ENCODE data around the gene ZNF385B.

The ZNF385B gene

GRCh38 chr2:179669196-179669595, 192.2 kb downstream of the ZNF385B start:
- Histone ChIP-seq H3K27ac (ENCODE audit: low read length) (no peak overlapping the region), H3K4me1 (ENCODE audit: insufficient read depth, low read length) (no peaks in the 10 kb centered on the region)

GRCh38 chr2:179664972-179665812, 196.2 kb downstream of the ZNF385B start:
- Histone ChIP-seq H3K27ac (ENCODE audit: low read length) (no peak overlapping the region), H3K4me3 (ENCODE audit: low read length) (no peak overlapping the region), H3K36me3 (ENCODE audit: insufficient read depth, low read depth, low read length) (no peaks in the 10 kb centered on the region), H3K4me1 (ENCODE audit: insufficient read depth, low read length) (no peaks in the 10 kb centered on the region), H3K9ac (ENCODE audit: low read depth, low read length) (no peak overlapping the region), H3K27me3 (ENCODE audit: insufficient read depth, low read length) (no peaks in the 10 kb centered on the region), H3K9me3 (ENCODE audit: insufficient read depth, low read depth, low read length) (no peaks in the 10 kb centered on the region)

More at GRCh38 chr2:179669196-179669595, 192.2 kb downstream of the ZNF385B start:
- H3K36me3 ChIP-seq (ENCODE audit: insufficient read depth, low read depth, low read length): no peaks in the 10 kb centered on the region
- H3K27me3 ChIP-seq (ENCODE audit: insufficient read depth, low read length): no peaks in the 10 kb centered on the region
- no peak overlapping the region for H3K9ac ChIP-seq (ENCODE audit: low read depth, low read length)
- H3K9me3 ChIP-seq (ENCODE audit: insufficient read depth, low read depth, low read length): no peaks in the 10 kb centered on the region
- no peak overlapping the region for H3K4me3 ChIP-seq (ENCODE audit: low read length)

- Histone ChIP-seq H3K27me3 (ENCODE audit: insufficient read depth, low read length) (no peaks in the 10 kb centered on the region), H3K36me3 (ENCODE audit: insufficient read depth, low read depth, low read length) (no peaks in the 10 kb centered on the region), H3K27ac (ENCODE audit: low read length) (no peak overlapping the region), H3K9ac (ENCODE audit: low read depth, low read length) (no peak overlapping the region), H3K4me3 (ENCODE audit: low read length) (no peak overlapping the region), H3K4me1 (ENCODE audit: insufficient read depth, low read length) (no peaks in the 10 kb centered on the region), H3K9me3 (ENCODE audit: insufficient read depth, low read depth, low read length) (no peaks in the 10 kb centered on the region)
Measured at GRCh38 chr2:179661986-179662385, 199.4 kb downstream of the ZNF385B start.

- Histone ChIP-seq H3K27ac (ENCODE audit: low read length) (no peak overlapping the region), H3K9me3 (ENCODE audit: insufficient read depth, low read depth, low read length) (no peaks in the 10 kb centered on the region), H3K36me3 (ENCODE audit: insufficient read depth, low read depth, low read length) (no peaks in the 10 kb centered on the region), H3K9ac (ENCODE audit: low read depth, low read length) (no peak overlapping the region), H3K27me3 (ENCODE audit: insufficient read depth, low read length) (no peaks in the 10 kb centered on the region), H3K4me1 (ENCODE audit: insufficient read depth, low read length) (no peaks in the 10 kb centered on the region), H3K4me3 (ENCODE audit: low read length) (no peak overlapping the region)
Measured at GRCh38 chr2:179657068-179657595, 204.3 kb downstream of the ZNF385B start.

- Histone ChIP-seq H3K4me3 (ENCODE audit: low read length) (no peak overlapping the region), H3K27me3 (ENCODE audit: insufficient read depth, low read length) (no peaks in the 10 kb centered on the region), H3K9ac (ENCODE audit: low read depth, low read length) (no peak overlapping the region), H3K27ac (ENCODE audit: low read length) (no peak overlapping the region), H3K4me1 (ENCODE audit: insufficient read depth, low read length) (no peaks in the 10 kb centered on the region), H3K9me3 (ENCODE audit: insufficient read depth, low read depth, low read length) (no peaks in the 10 kb centered on the region), H3K36me3 (ENCODE audit: insufficient read depth, low read depth, low read length) (no peaks in the 10 kb centered on the region)
Measured at GRCh38 chr2:179655627-179656026, 205.8 kb downstream of the ZNF385B start.

GRCh38 chr2:179654806-179655205, 206.6 kb downstream of the ZNF385B start:
- no peak overlapping the region for H3K27ac ChIP-seq (ENCODE audit: low read length)
- H3K27me3 ChIP-seq (ENCODE audit: insufficient read depth, low read length): no peaks in the 10 kb centered on the region
- H3K36me3 ChIP-seq (ENCODE audit: insufficient read depth, low read depth, low read length): no peaks in the 10 kb centered on the region
- H3K9me3 ChIP-seq (ENCODE audit: insufficient read depth, low read depth, low read length): no peaks in the 10 kb centered on the region
- no peaks in the 10 kb centered on the region for H3K4me1 ChIP-seq (ENCODE audit: insufficient read depth, low read length)
- H3K9ac ChIP-seq (ENCODE audit: low read depth, low read length): no peak overlapping the region
- H3K4me3 ChIP-seq (ENCODE audit: low read length): no peak overlapping the region

GRCh38 chr2:179652296-179652695, 209.1 kb downstream of the ZNF385B start:
- no peak overlapping the region for H3K9ac ChIP-seq (ENCODE audit: low read depth, low read length)
- H3K4me3 ChIP-seq (ENCODE audit: low read length): no peak overlapping the region
- H3K4me1 ChIP-seq (ENCODE audit: insufficient read depth, low read length): no peaks in the 10 kb centered on the region
- H3K27ac ChIP-seq (ENCODE audit: low read length): no peak overlapping the region
- H3K9me3 ChIP-seq (ENCODE audit: insufficient read depth, low read depth, low read length): no peaks in the 10 kb centered on the region
- H3K27me3 ChIP-seq (ENCODE audit: insufficient read depth, low read length): no peaks in the 10 kb centered on the region
- no peaks in the 10 kb centered on the region for H3K36me3 ChIP-seq (ENCODE audit: insufficient read depth, low read depth, low read length)

GRCh38 chr2:179650420-179650819, 211.0 kb downstream of the ZNF385B start:
- H3K4me1 ChIP-seq (ENCODE audit: insufficient read depth, low read length): no peaks in the 10 kb centered on the region
- no peak overlapping the region for H3K9ac ChIP-seq (ENCODE audit: low read depth, low read length)
- no peak overlapping the region for H3K4me3 ChIP-seq (ENCODE audit: low read length)
- H3K9me3 ChIP-seq (ENCODE audit: insufficient read depth, low read depth, low read length): no peaks in the 10 kb centered on the region
- H3K27me3 ChIP-seq (ENCODE audit: insufficient read depth, low read length): no peaks in the 10 kb centered on the region
- H3K36me3 ChIP-seq (ENCODE audit: insufficient read depth, low read depth, low read length): no peaks in the 10 kb centered on the region
- no peak overlapping the region for H3K27ac ChIP-seq (ENCODE audit: low read length)

GRCh38 chr2:179646862-179647587, 214.4 kb downstream of the ZNF385B start:
- Histone ChIP-seq H3K9ac (ENCODE audit: low read depth, low read length) (no peak overlapping the region), H3K9me3 (ENCODE audit: insufficient read depth, low read depth, low read length) (no peaks in the 10 kb centered on the region), H3K27me3 (ENCODE audit: insufficient read depth, low read length) (no peaks in the 10 kb centered on the region), H3K36me3 (ENCODE audit: insufficient read depth, low read depth, low read length) (no peaks in the 10 kb centered on the region), H3K4me1 (ENCODE audit: insufficient read depth, low read length) (no peaks in the 10 kb centered on the region), H3K4me3 (ENCODE audit: low read length) (no peak overlapping the region), H3K27ac (ENCODE audit: low read length) (no peak overlapping the region)

GRCh38 chr2:179646173-179646769, 215.1 kb downstream of the ZNF385B start:
- Histone ChIP-seq H3K36me3 (ENCODE audit: insufficient read depth, low read depth, low read length) (no peaks in the 10 kb centered on the region), H3K27me3 (ENCODE audit: insufficient read depth, low read length) (no peaks in the 10 kb centered on the region), H3K27ac (ENCODE audit: low read length) (no peak overlapping the region), H3K4me1 (ENCODE audit: insufficient read depth, low read length) (no peaks in the 10 kb centered on the region), H3K9me3 (ENCODE audit: insufficient read depth, low read depth, low read length) (no peaks in the 10 kb centered on the region), H3K4me3 (ENCODE audit: low read length) (no peak overlapping the region), H3K9ac (ENCODE audit: low read depth, low read length) (no peak overlapping the region)

- no peak overlapping the region for H3K27ac ChIP-seq (ENCODE audit: low read length)
- no peak overlapping the region for H3K9ac ChIP-seq (ENCODE audit: low read depth, low read length)
- no peaks in the 10 kb centered on the region for H3K9me3 ChIP-seq (ENCODE audit: insufficient read depth, low read depth, low read length)
- H3K36me3 ChIP-seq (ENCODE audit: insufficient read depth, low read depth, low read length): no peaks in the 10 kb centered on the region
- H3K27me3 ChIP-seq (ENCODE audit: insufficient read depth, low read length): no peaks in the 10 kb centered on the region
- no peaks in the 10 kb centered on the region for H3K4me1 ChIP-seq (ENCODE audit: insufficient read depth, low read length)
- no peak overlapping the region for H3K4me3 ChIP-seq (ENCODE audit: low read length)
Measured at GRCh38 chr2:179645047-179645446, 216.4 kb downstream of the ZNF385B start.

Data from iPS-20b (cell line).